Measurements from ENCODE around the gene NAV3. TPM values are rescaled to one million over a fixed set of nuclear protein-coding genes. Genes with fewer than 3 reads are reported as not detected.

The NAV3 gene
- total RNA-seq, 2 experiments from 2014 or later, result not detected

- Mint-ChIP-seq H3K4me3 (no peak overlapping the region), H3K27me3 (no peaks in the 10 kb centered on the region), H3K27ac (no peak overlapping the region), H3K9me3 (no peaks in the 10 kb centered on the region), H3K4me1 (no peaks in the 10 kb centered on the region), H3K36me3 (ENCODE audit: low read depth) (no peaks in the 10 kb centered on the region)
- DNase-seq, result no peak
- ChIA-PET CTCF (no interaction called here), POLR2A (no interaction called here)
Observed at GRCh38 chr12:77861317-77861716, 30.6 kb downstream of the NAV3 start.

- no peak overlapping the region for H3K27ac Mint-ChIP-seq
- H3K4me3 Mint-ChIP-seq, result no peak overlapping the region
- no peaks in the 10 kb centered on the region for H3K36me3 Mint-ChIP-seq (ENCODE audit: low read depth)
- ChIA-PET CTCF (no interaction called here), POLR2A (no interaction called here)
- H3K27me3 Mint-ChIP-seq, result no peaks in the 10 kb centered on the region
- H3K9me3 Mint-ChIP-seq, result peaks cover 7% of the 10 kb centered on the region
- no peak for DNase-seq
- no peaks in the 10 kb centered on the region for H3K4me1 Mint-ChIP-seq
Observed at GRCh38 chr12:77865178-77865577, 34.5 kb downstream of the NAV3 start.

GRCh38 chr12:77878901-77879300 is 48.2 kb downstream of the NAV3 start:
- H3K4me3 Mint-ChIP-seq, result no peak overlapping the region
- no peak overlapping the region for H3K27ac Mint-ChIP-seq
- H3K9me3 Mint-ChIP-seq, result peaks cover 5% of the 10 kb centered on the region
- no peak for DNase-seq
- ChIA-PET POLR2A (no interaction called here), CTCF (no interaction called here)
- H3K36me3 Mint-ChIP-seq (ENCODE audit: low read depth), result no peaks in the 10 kb centered on the region
- H3K4me1 Mint-ChIP-seq, result no peaks in the 10 kb centered on the region
- H3K27me3 Mint-ChIP-seq, result no peaks in the 10 kb centered on the region

GRCh38 chr12:77882709-77883108 is 52.0 kb downstream of the NAV3 start:
- CTCF ChIA-PET, result no interaction called here
- H3K36me3 Mint-ChIP-seq (ENCODE audit: low read depth), result no peaks in the 10 kb centered on the region
- no peak overlapping the region for H3K4me3 Mint-ChIP-seq
- H3K27me3 Mint-ChIP-seq, result no peaks in the 10 kb centered on the region
- DNase-seq, result no peak
- no peak overlapping the region for H3K27ac Mint-ChIP-seq
- POLR2A ChIA-PET, result no interaction called here
- H3K4me1 Mint-ChIP-seq, result no peaks in the 10 kb centered on the region
- H3K9me3 Mint-ChIP-seq, result peaks cover 2% of the 10 kb centered on the region

GRCh38 chr12:77888611-77889010 is 57.9 kb downstream of the NAV3 start:
- H3K4me3 Mint-ChIP-seq, result no peak overlapping the region
- no peak for DNase-seq
- no peak overlapping the region for H3K27ac Mint-ChIP-seq
- ChIA-PET POLR2A (no interaction called here), CTCF (no interaction called here)
- H3K27me3 Mint-ChIP-seq, result no peaks in the 10 kb centered on the region
- H3K9me3 Mint-ChIP-seq, result peaks cover 3% of the 10 kb centered on the region
- H3K36me3 Mint-ChIP-seq (ENCODE audit: low read depth), result no peaks in the 10 kb centered on the region
- no peaks in the 10 kb centered on the region for H3K4me1 Mint-ChIP-seq

GRCh38 chr12:77891518-77892147 is 60.9 kb downstream of the NAV3 start:
- Mint-ChIP-seq H3K4me1 (no peaks in the 10 kb centered on the region), H3K27me3 (no peaks in the 10 kb centered on the region), H3K27ac (no peak overlapping the region), H3K4me3 (no peak overlapping the region), H3K9me3 (peaks cover 7% of the 10 kb centered on the region), H3K36me3 (ENCODE audit: low read depth) (no peaks in the 10 kb centered on the region)
- ChIA-PET POLR2A (no interaction called here), CTCF (no interaction called here)
- DNase-seq, result no peak

GRCh38 chr12:77893918-77894317 is 63.2 kb downstream of the NAV3 start:
- Mint-ChIP-seq H3K36me3 (ENCODE audit: low read depth) (no peaks in the 10 kb centered on the region), H3K4me3 (no peak overlapping the region), H3K9me3 (peaks cover 7% of the 10 kb centered on the region), H3K27me3 (no peaks in the 10 kb centered on the region), H3K27ac (no peak overlapping the region), H3K4me1 (no peaks in the 10 kb centered on the region)
- POLR2A ChIA-PET, result no interaction called here
- no peak for DNase-seq
- CTCF ChIA-PET, result no interaction called here

- H3K27ac Mint-ChIP-seq, result no peak overlapping the region
- no peaks in the 10 kb centered on the region for H3K36me3 Mint-ChIP-seq (ENCODE audit: low read depth)
- no peaks in the 10 kb centered on the region for H3K4me1 Mint-ChIP-seq
- DNase-seq, result no peak
- peaks cover 6% of the 10 kb centered on the region for H3K9me3 Mint-ChIP-seq
- POLR2A ChIA-PET, result no interaction called here
- CTCF ChIA-PET, result no interaction called here
- no peaks in the 10 kb centered on the region for H3K27me3 Mint-ChIP-seq
- no peak overlapping the region for H3K4me3 Mint-ChIP-seq
Observed at GRCh38 chr12:77894556-77894955, 63.9 kb downstream of the NAV3 start.

- H3K9me3 Mint-ChIP-seq, result peaks cover 9% of the 10 kb centered on the region
- H3K4me1 Mint-ChIP-seq, result no peaks in the 10 kb centered on the region
- DNase-seq, result no peak
- ChIA-PET POLR2A (no interaction called here), CTCF (no interaction called here)
- no peak overlapping the region for H3K4me3 Mint-ChIP-seq
- H3K27ac Mint-ChIP-seq, result no peak overlapping the region
- H3K36me3 Mint-ChIP-seq (ENCODE audit: low read depth), result no peaks in the 10 kb centered on the region
- no peaks in the 10 kb centered on the region for H3K27me3 Mint-ChIP-seq
Observed at GRCh38 chr12:77895699-77896098, 65.0 kb downstream of the NAV3 start.

- Mint-ChIP-seq H3K9me3 (peaks cover 2% of the 10 kb centered on the region), H3K4me1 (no peaks in the 10 kb centered on the region), H3K4me3 (no peak overlapping the region), H3K27me3 (no peaks in the 10 kb centered on the region), H3K27ac (no peak overlapping the region), H3K36me3 (ENCODE audit: low read depth) (no peaks in the 10 kb centered on the region)
- ChIA-PET CTCF (no interaction called here), POLR2A (no interaction called here)
- no peak for DNase-seq
Observed at GRCh38 chr12:77907936-77908335, 77.2 kb downstream of the NAV3 start.

- ChIA-PET CTCF (no interaction called here), POLR2A (no interaction called here)
- Mint-ChIP-seq H3K27me3 (no peaks in the 10 kb centered on the region), H3K36me3 (ENCODE audit: low read depth) (no peaks in the 10 kb centered on the region), H3K27ac (no peak overlapping the region), H3K4me3 (no peak overlapping the region), H3K9me3 (peaks cover 2% of the 10 kb centered on the region), H3K4me1 (no peaks in the 10 kb centered on the region)
- no peak for DNase-seq
Observed at GRCh38 chr12:77914081-77914488, 83.4 kb downstream of the NAV3 start.

GRCh38 chr12:77915071-77915600 is 84.4 kb downstream of the NAV3 start:
- Mint-ChIP-seq H3K9me3 (peaks cover 4% of the 10 kb centered on the region), H3K27ac (no peak overlapping the region), H3K27me3 (no peaks in the 10 kb centered on the region), H3K36me3 (ENCODE audit: low read depth) (no peaks in the 10 kb centered on the region), H3K4me1 (no peaks in the 10 kb centered on the region), H3K4me3 (no peak overlapping the region)
- CTCF ChIA-PET, result no interaction called here
- DNase-seq, result no peak
- POLR2A ChIA-PET, result no interaction called here

GRCh38 chr12:77916276-77916675 is 85.6 kb downstream of the NAV3 start:
- H3K4me1 Mint-ChIP-seq, result no peaks in the 10 kb centered on the region
- DNase-seq, result no peak
- no peaks in the 10 kb centered on the region for H3K27me3 Mint-ChIP-seq
- ChIA-PET CTCF (no interaction called here), POLR2A (no interaction called here)
- H3K9me3 Mint-ChIP-seq, result peaks cover 4% of the 10 kb centered on the region
- H3K4me3 Mint-ChIP-seq, result no peak overlapping the region
- H3K36me3 Mint-ChIP-seq (ENCODE audit: low read depth), result no peaks in the 10 kb centered on the region
- no peak overlapping the region for H3K27ac Mint-ChIP-seq

- POLR2A ChIA-PET, result no interaction called here
- CTCF ChIA-PET, result no interaction called here
- H3K27ac Mint-ChIP-seq, result no peak overlapping the region
- H3K9me3 Mint-ChIP-seq, result peaks cover 4% of the 10 kb centered on the region
- H3K27me3 Mint-ChIP-seq, result no peaks in the 10 kb centered on the region
- no peaks in the 10 kb centered on the region for H3K4me1 Mint-ChIP-seq
- no peaks in the 10 kb centered on the region for H3K36me3 Mint-ChIP-seq (ENCODE audit: low read depth)
- H3K4me3 Mint-ChIP-seq, result no peak overlapping the region
- DNase-seq, result no peak
Observed at GRCh38 chr12:77918046-77918445, 87.4 kb downstream of the NAV3 start.

Measured in activated CD4-positive, alpha-beta memory T cell treated with anti-CD3 and anti-CD28 coated beads, Interleukin-2, amount 10 ng/mL, durations not matched to agents 7 days and 5 days (primary cell).